ENCODE results near the gene LARGE1.

GRCh38 chr22:33321466-33321865 lies 598.8 kb downstream of the LARGE1 start:
- TF ChIP-seq, protein P1, sequence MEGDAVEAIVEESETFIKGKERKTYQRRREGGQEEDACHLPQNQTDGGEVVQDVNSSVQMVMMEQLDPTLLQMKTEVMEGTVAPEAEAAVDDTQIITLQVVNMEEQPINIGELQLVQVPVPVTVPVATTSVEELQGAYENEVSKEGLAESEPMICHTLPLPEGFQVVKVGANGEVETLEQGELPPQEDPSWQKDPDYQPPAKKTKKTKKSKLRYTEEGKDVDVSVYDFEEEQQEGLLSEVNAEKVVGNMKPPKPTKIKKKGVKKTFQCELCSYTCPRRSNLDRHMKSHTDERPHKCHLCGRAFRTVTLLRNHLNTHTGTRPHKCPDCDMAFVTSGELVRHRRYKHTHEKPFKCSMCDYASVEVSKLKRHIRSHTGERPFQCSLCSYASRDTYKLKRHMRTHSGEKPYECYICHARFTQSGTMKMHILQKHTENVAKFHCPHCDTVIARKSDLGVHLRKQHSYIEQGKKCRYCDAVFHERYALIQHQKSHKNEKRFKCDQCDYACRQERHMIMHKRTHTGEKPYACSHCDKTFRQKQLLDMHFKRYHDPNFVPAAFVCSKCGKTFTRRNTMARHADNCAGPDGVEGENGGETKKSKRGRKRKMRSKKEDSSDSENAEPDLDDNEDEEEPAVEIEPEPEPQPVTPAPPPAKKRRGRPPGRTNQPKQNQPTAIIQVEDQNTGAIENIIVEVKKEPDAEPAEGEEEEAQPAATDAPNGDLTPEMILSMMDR (IDR thresholded peaks at IDR 0.05) = no peak
- TF ChIP-seq POLR2A (IDR thresholded peaks at IDR 0.05) (no peak), POLR2AphosphoS5 (IDR thresholded peaks at IDR 0.05) (no peak)
